ENCODE measurements around the gene VAMP7. TPM values are rescaled to one million over a fixed set of nuclear protein-coding genes. Genes with fewer than 3 reads are reported as not detected.
"Not testable (repeated sequence)": the region's sequence is repeated elsewhere in the genome, so short reads cannot be mapped to it uniquely, and the experiment has no call there.

Gene VAMP7
- total RNA-seq, 2 experiments from 2014 or later = 39.5 to 41.7 TPM

DNA sequence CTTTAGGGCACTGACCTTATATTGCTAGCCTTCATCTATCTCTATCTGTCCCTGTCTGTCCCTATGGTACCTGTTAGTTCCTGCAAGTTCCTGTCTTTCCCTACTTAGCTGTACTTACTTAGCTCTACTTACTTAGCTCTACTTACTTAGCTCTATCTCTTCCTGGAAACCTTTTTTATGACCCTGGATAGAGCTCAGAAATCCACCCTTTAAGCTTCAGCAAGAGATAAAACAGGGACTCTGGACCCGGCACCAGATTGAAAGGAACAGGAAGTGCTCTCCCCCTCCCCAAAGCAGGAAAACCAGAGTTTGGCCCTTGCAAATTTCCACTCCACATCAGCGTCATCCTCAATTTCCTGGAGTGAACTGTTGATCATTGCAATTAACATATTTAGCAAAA, 104.1 kb downstream of the VAMP7 start:
- no peaks in the 10 kb centered on the region for H3K36me3 Mint-ChIP-seq (ENCODE audit: low read depth)
- H3K4me1 Mint-ChIP-seq = no peaks in the 10 kb centered on the region
- ChIA-PET CTCF (no interaction called here), POLR2A (no interaction called here)
- no peak overlapping the region for H3K4me3 Mint-ChIP-seq
- H3K27me3 Mint-ChIP-seq = peaks cover 3% of the 10 kb centered on the region
- DNase-seq = no peak
- no peak overlapping the region for H3K27ac Mint-ChIP-seq
- peaks cover 13% of the 10 kb centered on the region for H3K9me3 Mint-ChIP-seq

DNA sequence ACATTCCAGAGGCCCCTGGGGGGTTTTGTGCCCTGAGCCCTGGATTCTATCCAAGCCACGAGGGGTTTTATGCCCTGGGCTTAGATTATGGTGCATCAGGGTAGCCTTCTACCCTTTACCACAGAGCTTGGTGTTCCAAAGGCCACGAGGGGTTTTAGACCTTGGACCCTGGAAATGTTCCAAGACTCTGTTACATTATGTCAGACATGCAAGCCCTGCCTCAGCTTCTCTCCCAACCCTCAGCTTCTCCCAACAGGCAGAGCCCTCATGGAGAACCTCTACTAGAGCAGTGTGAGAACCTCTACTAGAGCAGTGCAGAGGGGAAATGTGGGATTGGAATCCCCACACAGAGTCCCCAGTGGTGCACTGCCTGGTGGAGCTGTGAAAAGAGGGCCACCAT, 105.8 kb downstream of the VAMP7 start:
- H3K4me3 Mint-ChIP-seq; POLR2A ChIA-PET; DNase-seq; H3K27ac Mint-ChIP-seq; CTCF ChIA-PET; H3K27me3 Mint-ChIP-seq; H3K36me3 Mint-ChIP-seq (ENCODE audit: low read depth); H3K4me1 Mint-ChIP-seq: not testable (repeated sequence)
- H3K9me3 Mint-ChIP-seq = peaks cover 10% of the 10 kb centered on the region

DNA sequence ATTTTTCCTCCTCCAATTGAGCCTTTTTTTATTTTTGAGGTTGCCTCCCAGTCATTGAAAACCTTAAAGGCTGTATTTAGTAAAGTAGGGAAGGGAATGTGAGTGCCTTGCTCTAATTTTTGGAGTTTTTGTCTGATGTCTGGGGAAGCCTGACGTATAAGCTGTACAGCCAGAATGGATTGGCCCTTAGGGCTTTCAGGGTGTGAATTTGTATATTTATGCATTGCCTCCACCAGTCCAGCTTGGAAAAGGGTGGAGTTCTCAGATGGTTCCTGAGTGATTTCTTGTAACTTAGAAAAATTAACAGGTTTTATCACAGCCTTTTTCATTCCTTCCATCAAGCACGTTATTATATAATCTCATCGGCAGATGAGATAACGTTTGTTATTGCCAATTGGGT, 107.7 kb downstream of the VAMP7 start:
- H3K4me3 Mint-ChIP-seq = no peak overlapping the region
- no peaks in the 10 kb centered on the region for H3K4me1 Mint-ChIP-seq
- CTCF ChIA-PET = no interaction called here
- peaks cover 5% of the 10 kb centered on the region for H3K27me3 Mint-ChIP-seq
- H3K27ac Mint-ChIP-seq = no peak overlapping the region
- H3K36me3 Mint-ChIP-seq (ENCODE audit: low read depth) = no peaks in the 10 kb centered on the region
- DNase-seq = no peak
- POLR2A ChIA-PET = no interaction called here
- peaks cover 3% of the 10 kb centered on the region for H3K9me3 Mint-ChIP-seq

Other genes starting within 250 kb of the VAMP7 start
- 10 to 100 TPM; 65.3 to 67.2 TPM for gene IL9R, start 116.4 kb downstream of the VAMP7 start, total RNA-seq

Measured in activated CD4-positive, alpha-beta memory T cell treated with anti-CD3 and anti-CD28 coated beads, Interleukin-2, amount 10 ng/mL, durations not matched to agents 7 days and 5 days (primary cell).